Activated naive CD8-positive, alpha-beta T cell treated with anti-CD3 and anti-CD28 coated beads, Interleukin-2, amount 50 U/mL, for 24 hours (primary cell): ENCODE data around the gene AGBL3.

Experiments
- ATAC-seq: fragments of 150-1000 bp; cut with Tn5 transposase; one replicate; pipeline ENCODE4 v1.10.0; 2021
- DNase-seq: peaks from one replicate; pipeline ENCODE4 v3.0.0; 2021
- H3K27ac Mint-ChIP-seq: one replicate; pipeline ENCODE4 v1.8.0; 2021; ENCODE audit warnings: mild to moderate bottlenecking, mixed read lengths
- H3K27me3 Mint-ChIP-seq: one replicate; pipeline ENCODE4 v1.8.0; 2021; ENCODE audit warnings: mixed read lengths
- H3K36me3 Mint-ChIP-seq: one replicate; pipeline ENCODE4 v1.8.0; 2021; ENCODE audit warnings: low read depth, mixed read lengths
- H3K4me1 Mint-ChIP-seq: one replicate; pipeline ENCODE4 v1.8.0; 2021; ENCODE audit warnings: mixed read lengths
- H3K4me3 Mint-ChIP-seq: one replicate; pipeline ENCODE4 v1.8.0; 2021; ENCODE audit warnings: mild to moderate bottlenecking, moderate library complexity, mixed read lengths
- H3K9me3 Mint-ChIP-seq: one replicate; pipeline ENCODE4 v1.8.0; 2021; ENCODE audit warnings: mixed read lengths

AGBL3 gene

GRCh38 chr7:135181929-135182678 lies 195.8 kb downstream of the AGBL3 start:
- ATAC-seq (no peak), DNase-seq (no peak)
- Mint-ChIP-seq H3K4me1 (peaks cover 10% of the 10 kb centered on the region), H3K27me3 (no peaks in the 10 kb centered on the region), H3K27ac (no peak overlapping the region), H3K36me3 (peaks cover 63% of the 10 kb centered on the region), H3K4me3 (no peak overlapping the region), H3K9me3 (peaks cover 31% of the 10 kb centered on the region)

- H3K4me1 Mint-ChIP-seq = peaks cover 10% of the 10 kb centered on the region
- peaks cover 71% of the 10 kb centered on the region for H3K36me3 Mint-ChIP-seq
- H3K27me3 Mint-ChIP-seq = no peaks in the 10 kb centered on the region
- peaks cover 31% of the 10 kb centered on the region for H3K9me3 Mint-ChIP-seq
- no peak for ATAC-seq
- DNase-seq = no peak
- no peak overlapping the region for H3K4me3 Mint-ChIP-seq
- H3K27ac Mint-ChIP-seq = no peak overlapping the region
These were observed 197.2 kb downstream of the AGBL3 start for GRCh38 chr7:135183478-135183877.

GRCh38 chr7:135184254-135184841 lies 198.0 kb downstream of the AGBL3 start:
- ATAC-seq (no peak), DNase-seq (no peak)
- peaks cover 10% of the 10 kb centered on the region for H3K4me1 Mint-ChIP-seq
- H3K27me3 Mint-ChIP-seq = no peaks in the 10 kb centered on the region
- peaks cover 31% of the 10 kb centered on the region for H3K9me3 Mint-ChIP-seq
- peaks cover 76% of the 10 kb centered on the region for H3K36me3 Mint-ChIP-seq
- H3K4me3 Mint-ChIP-seq = no peak overlapping the region
- H3K27ac Mint-ChIP-seq = no peak overlapping the region
